Thyroid gland (tissue), 4 donors: Measurements from ENCODE around the gene MRC2. TPM values are rescaled to one million over a fixed set of nuclear protein-coding genes. Genes with fewer than 3 reads are reported as not detected.

Source experiments
- DNase-seq, 2 donors: peaks; one replicate each; pipeline ENCODE4 v3.0.0-alpha.2; 2019
- H3K27ac ChIP-seq, 3 donors: fragments of 200-600 bp; sonication (generic); 1 replicate in 2 of 3; 2 replicates in 1 of 3; pipeline ENCODE4 v1.5.1; 2016 to 2019; ENCODE audit warnings: mild to moderate bottlenecking in 1 of 3, moderate library complexity in 1 of 3
- H3K27me3 ChIP-seq: fragments of 200-600 bp; sonication (generic); one replicate; pipeline ENCODE4 v1.5.1; 2019
- H3K36me3 ChIP-seq, 2 donors: fragments of 200-600 bp; sonication (generic); one replicate each; pipeline ENCODE4 v1.5.1; 2016 to 2019
- H3K4me1 ChIP-seq, 2 donors: fragments of 200-600 bp; sonication (generic); one replicate each; pipeline ENCODE4 v1.5.1; 2017 to 2019
- H3K4me3 ChIP-seq, 3 donors: fragments of 200-600 bp; sonication (generic); replicated peaks in 1 of 3; 1 replicate in 2 of 3; 2 replicates in 1 of 3; pipeline ENCODE4 v1.5.1; 2016; ENCODE audit warnings: mild to moderate bottlenecking in 1 of 3
- H3K9me3 ChIP-seq: fragments of 200-600 bp; sonication (generic); one replicate; pipeline ENCODE4 v1.5.1; 2017
- POLR2A ChIP-seq, 2 donors: fragments of 450-650 bp; IDR thresholded peaks; one replicate each; pipeline ENCODE4 v1.6.1; 2017; ENCODE audit warnings: antibody characterized with exemption in 2 of 2, mild to moderate bottlenecking in 2 of 2, moderate library complexity in 1 of 2
- WGBS, 2 donors: methylation state at CpG; one replicate each; pipeline ENCODE4 v1.1.5; 2017; 5-methylcytosine and 5-hydroxymethylcytosine counted together
- intact Hi-C: fragments of 100-400 bp; cut with DNase I; formaldehyde crosslinking; loops from one replicate; pipeline ENCODE4 v1.15.1; 2023
- total RNA-seq, 4 donors: library from RNA; depleted of rRNA; stranded (reverse); fragments of >200 nt; gene quantifications; one replicate each; pipeline ENCODE4 v1.2.3, GENCODE V29; 2016
- TF ChIP-seq, protein P1 (sequence below), 6 experiments: fragments of 200-600 bp in 3 of 6; fragments of 450-650 bp in 3 of 6; sonication (generic) in 3 of 6; IDR thresholded peaks; one replicate each; pipeline ENCODE4 v1.5.1; 2016 to 2019; ENCODE audit warnings: antibody characterized with exemption in 6 of 6, mild to moderate bottlenecking in 2 of 6, inconsistent platforms in 1 of 6, moderate library complexity in 1 of 6

MRC2 gene
- total RNA-seq, 4 donors from 2014 or later: 7.9 to 15.2 (median 10.9) TPM

DNA sequence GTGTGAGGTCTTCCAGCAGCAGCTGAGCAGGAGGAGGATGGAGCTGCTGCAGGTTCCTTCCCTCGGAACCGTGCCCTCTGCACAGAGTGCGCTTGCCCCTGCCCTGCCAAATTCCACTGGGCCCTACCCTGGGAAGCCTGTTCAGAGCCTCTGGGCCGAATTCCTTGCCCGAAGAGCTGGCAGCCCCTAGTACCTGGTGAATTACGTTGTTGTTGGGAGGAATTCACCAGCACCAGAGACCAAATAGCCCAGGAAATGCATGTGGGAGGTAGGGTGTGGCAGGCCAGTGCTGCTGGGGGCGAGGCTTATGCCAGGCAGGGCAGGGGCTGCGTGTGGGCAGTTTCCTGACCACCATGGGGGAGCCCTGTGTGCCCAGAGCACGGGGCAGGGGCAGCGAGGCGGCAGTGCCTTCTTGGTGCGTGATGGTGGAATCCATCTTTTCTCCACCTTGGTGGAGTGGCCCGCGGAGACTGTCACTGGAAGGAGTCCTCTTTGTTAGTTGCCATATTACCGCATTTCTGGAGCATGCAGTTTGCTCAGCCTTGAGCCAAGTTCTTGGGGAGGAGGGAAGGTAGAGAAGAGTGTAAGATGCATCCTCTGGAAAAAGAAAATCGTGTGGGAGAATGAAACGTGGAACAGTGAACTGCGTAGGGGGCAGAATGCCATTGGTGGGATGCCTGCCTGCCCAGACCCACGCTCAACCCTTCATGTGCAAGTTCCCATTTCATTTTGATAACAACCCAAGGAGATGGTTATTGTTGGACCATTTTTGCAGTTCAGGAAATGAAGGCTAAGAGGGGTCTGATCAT is 2.3 kb downstream of the MRC2 start:
- no peak for DNase-seq
- intact Hi-C loops: no loop called here
- 78 to 90% methylated on average over 16 to 19 of the region's 19 CpGs for WGBS, 2 donors

DNA sequence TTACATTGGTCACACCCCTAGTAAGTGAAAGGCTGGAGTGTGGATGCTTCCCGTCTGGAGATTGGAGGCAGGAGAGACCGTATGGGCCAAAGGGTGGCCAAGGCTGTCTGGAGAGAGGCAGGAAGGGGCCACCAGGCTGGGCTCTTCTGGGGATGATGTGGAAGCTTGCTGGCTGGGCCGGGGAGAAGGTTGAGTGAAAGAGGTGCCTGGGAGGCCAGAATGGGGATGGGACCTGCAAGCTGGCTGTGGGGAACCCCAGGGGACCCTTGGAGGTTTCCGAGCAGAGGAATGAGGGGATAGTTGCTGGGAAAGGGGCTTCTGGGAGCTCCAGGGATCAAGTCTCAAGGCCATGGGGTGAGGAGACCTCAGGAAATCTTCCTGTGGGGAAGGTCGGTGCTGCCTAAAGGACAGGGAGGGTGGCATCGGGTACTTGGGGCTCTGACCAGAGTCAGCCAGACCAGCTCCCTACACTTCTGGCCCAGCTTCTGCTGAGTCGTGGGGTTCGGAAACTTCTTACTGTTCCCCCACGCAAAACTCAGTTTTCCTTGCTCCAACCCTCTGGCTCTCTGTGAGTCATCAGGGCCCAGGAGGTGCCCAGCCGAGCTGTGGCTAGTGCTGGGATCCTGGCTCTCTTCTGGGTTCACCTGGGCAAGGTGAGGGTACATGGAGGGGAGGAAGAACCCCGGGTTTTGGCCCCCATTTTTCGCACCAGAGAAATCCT is 3.1 kb downstream of the MRC2 start:
- no peak overlapping the region for H3K4me3 ChIP-seq

More for the DNA sequence above, 2.3 kb downstream of the MRC2 start:
- Histone ChIP-seq H3K27ac (no peak overlapping the region), H3K9me3 (no peaks in the 10 kb centered on the region), H3K4me1 (peaks cover 6 to 22% of the 10 kb centered on the region in 2 donors), H3K36me3 (no peaks in the 10 kb centered on the region), H3K27me3 (no peaks in the 10 kb centered on the region), H3K4me3 (no peak overlapping the region)
- no peak for TF ChIP-seq POLR2A (IDR thresholded peaks at IDR 0.05)
- TF ChIP-seq, protein P1, sequence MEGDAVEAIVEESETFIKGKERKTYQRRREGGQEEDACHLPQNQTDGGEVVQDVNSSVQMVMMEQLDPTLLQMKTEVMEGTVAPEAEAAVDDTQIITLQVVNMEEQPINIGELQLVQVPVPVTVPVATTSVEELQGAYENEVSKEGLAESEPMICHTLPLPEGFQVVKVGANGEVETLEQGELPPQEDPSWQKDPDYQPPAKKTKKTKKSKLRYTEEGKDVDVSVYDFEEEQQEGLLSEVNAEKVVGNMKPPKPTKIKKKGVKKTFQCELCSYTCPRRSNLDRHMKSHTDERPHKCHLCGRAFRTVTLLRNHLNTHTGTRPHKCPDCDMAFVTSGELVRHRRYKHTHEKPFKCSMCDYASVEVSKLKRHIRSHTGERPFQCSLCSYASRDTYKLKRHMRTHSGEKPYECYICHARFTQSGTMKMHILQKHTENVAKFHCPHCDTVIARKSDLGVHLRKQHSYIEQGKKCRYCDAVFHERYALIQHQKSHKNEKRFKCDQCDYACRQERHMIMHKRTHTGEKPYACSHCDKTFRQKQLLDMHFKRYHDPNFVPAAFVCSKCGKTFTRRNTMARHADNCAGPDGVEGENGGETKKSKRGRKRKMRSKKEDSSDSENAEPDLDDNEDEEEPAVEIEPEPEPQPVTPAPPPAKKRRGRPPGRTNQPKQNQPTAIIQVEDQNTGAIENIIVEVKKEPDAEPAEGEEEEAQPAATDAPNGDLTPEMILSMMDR (IDR thresholded peaks at IDR 0.05): no peak

DNA sequence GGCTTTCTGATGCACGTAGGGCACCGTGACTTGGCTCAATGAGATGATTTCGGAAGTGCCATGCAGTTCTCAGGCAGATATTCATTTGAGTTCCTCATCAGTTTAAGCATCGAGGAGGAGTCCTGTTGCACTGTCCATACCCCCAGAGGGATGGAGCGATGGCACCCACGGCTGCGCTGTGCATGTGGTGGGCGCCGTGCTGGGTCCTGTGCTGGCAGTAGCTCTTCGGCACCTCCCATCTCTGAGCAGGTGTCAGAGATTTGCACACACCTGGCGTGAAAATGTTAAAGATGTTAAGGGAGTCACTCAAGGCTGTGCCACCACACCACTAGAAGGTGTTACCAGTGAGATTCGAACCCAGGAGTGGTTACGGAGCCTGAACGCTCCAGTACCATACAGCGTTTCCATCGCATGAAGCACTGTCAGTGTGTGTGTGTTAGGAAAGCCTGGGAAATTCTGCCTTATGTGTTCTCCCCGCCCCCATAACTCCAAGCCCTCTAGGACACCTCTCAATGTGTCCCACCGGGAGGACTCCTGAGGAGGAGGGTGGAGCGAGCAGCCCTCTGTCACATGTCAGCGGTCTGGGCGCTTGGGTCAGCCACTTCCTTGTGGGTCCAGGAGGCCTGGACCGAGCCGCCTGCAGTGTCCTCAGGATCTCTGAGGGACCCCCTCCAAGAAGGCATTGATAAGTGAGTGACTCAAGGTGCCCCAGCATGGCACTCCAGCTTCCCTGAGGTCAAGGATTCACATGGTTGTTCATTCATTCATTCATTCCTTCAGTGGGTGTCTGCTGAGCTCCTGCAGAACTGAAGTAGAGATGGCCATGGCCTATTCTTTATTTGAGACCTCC is 3.8 kb downstream of the MRC2 start:
- H3K9me3 ChIP-seq: no peaks in the 10 kb centered on the region
- intact Hi-C loops: no loop called here
- peaks cover 6 to 22% of the 10 kb centered on the region in 2 donors for H3K4me1 ChIP-seq
- no peak overlapping the region for H3K4me3 ChIP-seq
- no peaks in the 10 kb centered on the region for H3K27me3 ChIP-seq
- no peak for DNase-seq
- WGBS, 2 donors: 88 to 93% methylated on average over 12 to 22 of the region's 23 CpGs
- H3K27ac ChIP-seq: no peak overlapping the region
- H3K36me3 ChIP-seq: no peaks in the 10 kb centered on the region
- no peak for TF ChIP-seq POLR2A (IDR thresholded peaks at IDR 0.05)
- TF ChIP-seq, protein P1 (IDR thresholded peaks at IDR 0.05): no peak

More for the DNA sequence above, 3.1 kb downstream of the MRC2 start:
- DNase-seq: no peak
- no peaks in the 10 kb centered on the region for H3K36me3 ChIP-seq
- intact Hi-C loops: no loop called here
- H3K27me3 ChIP-seq: no peaks in the 10 kb centered on the region
- WGBS, 2 donors: 83 to 86% methylated on average over 11 to 12 of the region's 12 CpGs
- H3K4me1 ChIP-seq: peaks cover 6 to 22% of the 10 kb centered on the region in 2 donors
- no peak overlapping the region for H3K27ac ChIP-seq
- H3K9me3 ChIP-seq: no peaks in the 10 kb centered on the region
- TF ChIP-seq POLR2A (IDR thresholded peaks at IDR 0.05): no peak
- TF ChIP-seq, protein P1 (IDR thresholded peaks at IDR 0.05): no peak

GRCh38 chr17:62631936-62632924 is 4.8 kb downstream of the MRC2 start:
- intact Hi-C loops: no loop called here
- Histone ChIP-seq H3K9me3 (no peaks in the 10 kb centered on the region), H3K36me3 (no peaks in the 10 kb centered on the region), H3K4me1 (peaks cover 6 to 16% of the 10 kb centered on the region in 2 donors), H3K27me3 (no peaks in the 10 kb centered on the region), H3K27ac (no peak overlapping the region), H3K4me3 (no peak overlapping the region)
- DNase-seq: no peak
- TF ChIP-seq, protein P1 (IDR thresholded peaks at IDR 0.05): no peak
- no peak for TF ChIP-seq POLR2A (IDR thresholded peaks at IDR 0.05)
- WGBS, 2 donors: 79 to 81% methylated on average over 27 of the region's 27 CpGs
